Measurements from ENCODE around the gene GNAI2.
"Not testable (repeated sequence)": the region's sequence is repeated elsewhere in the genome, so short reads cannot be mapped to it uniquely, and the experiment has no call there.

The GNAI2 gene

GRCh38 chr3:50245831-50246516, 10.0 kb downstream of the GNAI2 start:
- peak; percentile 91 for DNase-seq

GRCh38 chr3:50246517-50246954, 10.5 kb downstream of the GNAI2 start:
- DNase-seq, result peak; percentile 92

GRCh38 chr3:50248387-50248786, 12.4 kb downstream of the GNAI2 start:
- no peak for DNase-seq

GRCh38 chr3:50249457-50249856, 13.5 kb downstream of the GNAI2 start:
- no peak for DNase-seq

DNA sequence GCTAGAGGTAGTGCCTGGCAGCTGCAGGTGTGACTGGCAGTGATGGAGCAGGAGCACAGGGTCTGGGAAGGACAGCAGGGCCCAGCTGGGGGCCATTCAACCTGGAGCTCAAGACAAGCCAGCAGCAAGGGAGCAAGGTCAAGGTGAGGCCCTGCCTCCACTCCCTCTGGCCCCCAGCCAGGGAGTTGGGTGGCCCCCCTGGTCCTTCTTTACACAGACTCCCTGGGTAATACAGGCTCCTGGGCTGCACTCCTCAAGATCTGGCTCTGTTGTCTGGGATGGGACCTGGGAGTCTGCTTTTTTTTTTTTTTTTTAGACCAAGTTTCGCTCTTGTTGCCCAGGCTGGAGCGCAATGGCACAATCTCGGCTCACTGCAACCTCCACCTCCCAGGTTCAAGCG, 14.5 kb downstream of the GNAI2 start:
- no peak for DNase-seq

DNA sequence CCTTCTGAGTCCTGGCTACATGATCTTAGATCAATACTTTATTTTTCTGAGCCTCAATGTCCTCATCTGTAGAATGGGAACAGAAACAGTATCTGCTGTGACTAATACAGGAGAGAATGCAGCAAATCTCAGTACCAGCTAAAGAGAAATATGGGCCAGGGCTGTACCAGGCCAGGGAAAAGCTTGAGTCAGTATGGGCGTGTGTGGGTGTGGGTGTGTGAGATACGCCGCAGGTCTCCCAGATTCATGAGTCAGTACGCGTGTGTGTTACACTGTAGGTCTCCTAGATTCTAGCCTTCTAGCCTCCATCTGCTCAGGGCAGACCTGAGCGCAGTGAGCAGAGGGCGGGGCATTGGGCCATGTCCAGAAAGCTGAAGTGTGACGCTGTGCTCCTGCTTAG, 15.2 kb downstream of the GNAI2 start:
- DNase-seq, result peak; percentile 42

DNA sequence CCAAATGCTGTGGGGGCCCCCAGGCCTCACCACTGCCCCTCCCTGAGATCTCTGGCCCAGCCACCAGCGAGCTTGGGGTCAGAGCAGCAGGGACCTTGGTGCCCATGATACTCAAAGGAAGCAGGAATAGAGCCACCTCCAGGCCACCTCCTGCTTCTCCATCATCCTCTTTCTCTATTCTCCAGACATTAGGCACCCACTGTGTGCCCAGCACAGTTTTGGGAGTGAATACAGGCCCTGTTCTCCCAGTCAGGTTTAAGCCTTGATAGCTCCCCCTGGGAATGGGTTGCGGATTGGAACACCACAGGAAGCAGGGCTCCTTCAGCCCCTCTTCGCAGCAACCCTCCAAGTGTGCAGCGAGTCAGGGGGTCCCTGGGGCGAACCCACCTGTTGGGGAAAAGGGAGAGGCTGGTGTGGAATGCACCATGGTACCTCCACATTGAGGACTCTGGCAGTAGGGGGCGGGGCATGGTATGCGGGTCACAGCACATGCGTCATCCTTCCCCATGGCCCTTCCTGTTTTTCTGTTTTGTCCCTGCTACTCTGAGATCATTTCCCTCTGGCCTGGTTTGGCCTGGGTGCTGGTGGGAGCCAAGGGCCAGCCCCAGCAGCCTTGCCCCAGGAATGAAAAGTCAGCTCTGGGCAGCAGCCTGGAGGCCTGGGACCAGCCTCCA, 18.7 kb downstream of the GNAI2 start:
- DNase-seq, result no peak

GRCh38 chr3:50255251-50255615, 19.2 kb downstream of the GNAI2 start:
- no peak for DNase-seq

GRCh38 chr3:50256978-50257890, 21.2 kb downstream of the GNAI2 start:
- no peak for DNase-seq

DNA sequence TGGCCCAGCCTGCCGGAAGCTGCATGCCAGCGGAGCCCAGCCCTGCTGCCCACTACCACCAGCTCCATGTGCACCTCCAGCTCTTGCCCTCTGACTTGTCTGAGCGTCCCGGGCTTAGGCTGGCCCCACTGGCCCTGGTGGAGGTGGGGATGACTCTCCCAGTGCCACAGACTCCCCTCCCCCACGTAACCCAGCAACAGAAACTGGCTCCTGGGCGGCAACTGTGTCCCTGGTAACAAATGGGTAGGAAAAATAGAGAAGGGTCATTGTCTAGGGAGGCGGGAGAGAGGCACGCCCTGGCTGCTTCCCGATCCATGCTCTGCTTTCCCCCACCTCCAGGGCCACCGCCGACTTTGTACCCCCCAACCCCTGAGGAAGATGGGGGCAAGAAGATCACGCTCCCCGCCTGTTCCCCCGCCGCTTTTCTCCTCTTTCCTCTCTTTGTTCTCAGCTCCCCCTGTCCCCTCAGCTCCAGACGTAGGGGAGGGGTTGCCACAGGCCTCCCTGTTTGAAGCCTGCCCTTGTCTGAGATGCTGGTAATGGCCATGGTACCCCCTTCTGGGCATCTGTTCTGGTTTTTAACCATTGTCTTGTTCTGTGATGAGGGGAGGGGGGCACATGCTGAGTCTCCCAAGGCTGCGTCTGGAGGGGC, 22.2 kb downstream of the GNAI2 start:
- DNase-seq, result no peak

GRCh38 chr3:50258979-50259378, 23.0 kb downstream of the GNAI2 start:
- DNase-seq, result no peak

GRCh38 chr3:50259432-50260026, 23.5 kb downstream of the GNAI2 start:
- no peak for DNase-seq

GRCh38 chr3:50260027-50260941, 24.3 kb downstream of the GNAI2 start:
- peak; percentile 90 for DNase-seq

- DNase-seq, result no peak
Measured at GRCh38 chr3:50260942-50261441, 25.0 kb downstream of the GNAI2 start.

DNA sequence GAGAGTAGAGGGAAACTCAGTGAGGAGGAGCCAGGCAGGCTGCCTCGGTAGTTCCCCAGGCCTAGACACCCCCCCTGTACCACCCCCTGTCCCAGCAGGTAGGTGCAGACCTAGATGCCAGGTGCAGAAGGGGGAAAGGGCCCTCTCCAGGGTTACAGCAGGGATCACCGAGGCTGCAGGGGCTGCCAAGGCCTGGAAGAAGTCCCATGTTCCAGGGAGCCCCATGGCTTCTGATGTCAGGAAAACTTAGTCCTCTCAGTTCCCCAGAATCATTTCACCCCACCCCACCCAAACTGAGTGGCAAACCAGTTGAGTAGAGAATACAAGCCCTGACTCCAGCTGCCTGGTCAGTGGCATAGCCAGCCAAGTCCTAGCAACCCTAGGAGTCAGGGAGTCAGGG, 25.5 kb downstream of the GNAI2 start:
- no peak for DNase-seq

DNA sequence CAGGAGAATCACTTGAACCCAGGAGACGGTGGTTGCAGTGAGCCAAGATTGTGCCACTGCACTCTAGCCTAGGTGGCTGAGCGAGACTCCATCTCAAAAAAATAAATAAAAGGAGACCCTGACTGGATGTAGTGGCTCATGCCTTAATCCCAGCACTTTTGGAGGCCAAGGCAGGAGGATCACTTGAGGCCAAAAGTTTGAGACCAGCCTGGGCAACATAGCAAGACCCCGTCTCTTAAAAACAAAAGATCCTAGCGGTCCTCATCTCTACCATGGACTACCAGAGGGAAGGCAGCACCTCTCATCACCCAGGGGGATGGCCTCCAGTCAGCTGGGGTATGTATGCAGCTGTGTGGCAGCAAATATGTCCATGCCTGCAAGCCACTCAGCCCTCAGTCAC, 26.2 kb downstream of the GNAI2 start:
- DNase-seq, result not testable (repeated sequence)

DNA sequence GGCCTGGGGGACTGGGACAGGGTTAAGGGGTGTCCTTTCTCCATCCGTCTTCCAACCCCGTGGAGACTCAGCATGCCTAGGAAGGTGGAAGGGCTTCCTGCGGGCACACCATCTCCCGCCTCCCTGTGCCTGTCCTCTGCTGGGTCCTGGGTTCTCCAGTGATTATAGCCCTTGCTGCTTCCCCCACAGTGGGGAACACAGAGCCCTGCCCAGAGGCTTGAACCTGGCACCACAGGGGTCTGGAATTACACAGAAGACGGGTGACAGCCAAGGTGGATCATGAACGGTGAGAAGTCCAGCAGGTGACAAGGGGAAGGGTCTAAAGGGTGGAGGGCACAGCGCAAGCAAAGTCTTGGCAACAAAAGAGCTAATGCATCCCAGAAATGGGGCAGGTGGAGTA, 26.8 kb downstream of the GNAI2 start:
- DNase-seq, result no peak

DNA sequence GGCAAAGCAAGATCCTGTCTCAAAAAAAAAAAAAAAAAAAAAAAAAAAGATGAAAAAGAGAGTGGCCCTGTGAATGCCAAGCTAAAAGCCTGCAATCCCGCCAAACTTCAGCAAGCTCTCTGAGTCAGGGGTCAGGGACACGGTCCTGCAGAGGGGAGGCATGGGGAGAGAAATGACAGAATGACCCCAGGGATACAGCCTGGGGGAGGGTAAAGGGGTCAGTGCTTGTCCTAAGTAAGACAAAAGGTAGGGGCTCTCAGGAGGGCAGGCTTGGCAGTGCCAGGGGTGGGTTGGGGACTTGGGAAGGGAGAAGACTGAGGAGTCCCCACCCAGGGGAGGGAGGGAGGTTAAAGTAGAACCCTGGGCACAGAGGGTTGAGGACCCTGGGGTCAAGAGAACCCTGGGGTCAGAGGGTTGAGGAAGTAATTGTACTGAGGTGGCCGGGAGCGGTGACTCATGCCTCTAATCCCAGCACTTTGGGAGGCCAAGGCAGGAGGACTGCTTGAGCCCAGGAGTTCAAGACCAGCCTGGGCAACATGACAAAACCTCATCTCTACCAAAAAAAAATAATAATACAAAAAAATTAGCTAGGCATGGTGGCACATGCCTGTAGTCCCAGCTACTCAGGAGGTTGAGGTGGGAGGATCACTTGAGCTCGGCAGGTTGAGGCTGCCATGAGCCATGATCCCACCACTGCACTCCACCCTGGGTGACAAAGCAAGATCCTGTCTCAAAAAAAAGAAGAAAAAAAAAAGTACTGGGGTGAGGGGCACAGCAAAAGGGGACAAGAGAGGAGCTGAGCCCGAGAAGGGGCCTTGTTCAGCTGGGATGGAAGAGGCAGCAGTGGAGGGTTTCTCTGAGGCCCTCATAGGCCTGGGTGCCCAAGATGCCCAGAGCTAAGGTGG, 27.7 kb downstream of the GNAI2 start:
- DNase-seq, result no peak

GRCh38 chr3:50264383-50264963, 28.5 kb downstream of the GNAI2 start:
- DNase-seq, result no peak

GRCh38 chr3:50264964-50265485, 29.0 kb downstream of the GNAI2 start:
- DNase-seq, result no peak
